SK-N-SH (cell line): ENCODE measurements around the gene TENT4A.

Experiments used
- CTCF ChIP-seq: fragments of 200-600 bp; sonication (generic); IDR thresholded peaks from 2 replicates; pipeline ENCODE4 v1.6.1; 2017; ENCODE audit warnings: antibody characterized with exemption, mild to moderate bottlenecking, moderate library complexity
- EP300 ChIP-seq, 2 experiments: IDR thresholded peaks; 2 replicates each; pipeline versions ENCODE4 v1.4.0 to v1.6.1; 2012; ENCODE audit warnings: borderline replicate concordance in 1 of 2, low read depth in 1 of 2, low read length in 1 of 2
- EZH2phosphoT487 ChIP-seq: fragments of 200-600 bp; sonication (generic); IDR thresholded peaks from 2 replicates; pipeline ENCODE4 v1.6.1; 2017; ENCODE audit warnings: low read depth, mixed run types, mild to moderate bottlenecking, antibody characterized with exemption, moderate library complexity, borderline replicate concordance
- GATA2 ChIP-seq: sonication (generic); formaldehyde crosslinking; IDR thresholded peaks from 2 replicates; pipeline ENCODE4 v1.5.0; 2020; ENCODE audit warnings: mild to moderate bottlenecking, missing genetic modification reagents
- MEF2A ChIP-seq: IDR thresholded peaks from 2 replicates; pipeline ENCODE4 v1.4.0; 2012; ENCODE audit warnings: low read depth, borderline replicate concordance
- POLR2AphosphoS5 ChIP-seq: IDR thresholded peaks from 2 replicates; pipeline ENCODE4 v1.6.1; 2012; ENCODE audit warnings: low read depth, low read length
- RAD21 ChIP-seq: IDR thresholded peaks from 2 replicates; pipeline ENCODE4 v1.6.1; 2012; ENCODE audit warnings: mild to moderate bottlenecking, low read length
- RFX5 ChIP-seq: IDR thresholded peaks from 2 replicates; pipeline ENCODE4 v1.6.1; 2012; ENCODE audit warnings: mild to moderate bottlenecking, improper control_type of control experiment, low read length
- TCF12 ChIP-seq: IDR thresholded peaks from 2 replicates; pipeline ENCODE4 v1.4.0; 2012
- USF2 ChIP-seq: fragments of 150-350 bp; IDR thresholded peaks from 2 replicates; pipeline ENCODE4 v1.6.1; 2017; ENCODE audit warnings: antibody characterized with exemption, low read length, low read depth, borderline replicate concordance
- TF ChIP-seq, protein P1 (sequence below): IDR thresholded peaks from 2 replicates; pipeline ENCODE4 v1.4.0; 2012; ENCODE audit warnings: low read depth

DNA sequence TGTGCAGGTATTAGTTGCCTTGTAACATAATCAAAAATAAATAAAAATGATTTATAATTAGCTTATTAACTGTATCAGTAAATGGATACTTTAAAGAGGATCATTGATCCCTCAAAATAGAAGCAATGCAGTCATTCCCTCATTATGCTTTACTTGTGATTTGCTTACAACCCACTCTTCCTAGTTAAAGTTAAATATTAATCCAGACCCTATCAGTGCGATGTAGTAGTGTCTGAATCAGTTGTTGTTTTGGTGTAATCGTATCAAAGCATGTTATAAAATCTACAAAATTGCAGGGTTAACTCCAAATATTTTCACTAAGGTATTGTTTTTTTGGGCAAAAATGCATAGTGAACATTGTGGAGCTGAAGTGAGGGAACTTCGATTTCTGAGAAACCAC lies 17.6 kb downstream of the TENT4A start:
- TF ChIP-seq EP300 (IDR thresholded peaks at IDR 0.05; ENCODE audit: borderline replicate concordance in 1 of 2, low read depth in 1 of 2, low read length in 1 of 2) (no peak), GATA2 (no peak), CTCF (no peak), EZH2phosphoT487 (no peak), USF2 (no peak), RAD21 (no peak), POLR2AphosphoS5 (no peak), TCF12 (no peak), RFX5 (no peak), MEF2A (no peak)
- TF ChIP-seq, protein P1, sequence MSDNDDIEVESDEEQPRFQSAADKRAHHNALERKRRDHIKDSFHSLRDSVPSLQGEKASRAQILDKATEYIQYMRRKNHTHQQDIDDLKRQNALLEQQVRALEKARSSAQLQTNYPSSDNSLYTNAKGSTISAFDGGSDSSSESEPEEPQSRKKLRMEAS: no peak
